Activated CD4-positive, CD25-positive, alpha-beta regulatory T cell treated with anti-CD3 and anti-CD28 coated beads, Interleukin-2, amount 50 U/mL, for 72 hours (primary cell): ENCODE data around the gene HIC2.
"Not testable (repeated sequence)": the region's sequence is repeated elsewhere in the genome, so short reads cannot be mapped to it uniquely, and the experiment has no call there.

ENCODE experiments used
- DNase-seq: peaks from one replicate; pipeline ENCODE4 v3.0.0; 2021

HIC2 gene

DNA sequence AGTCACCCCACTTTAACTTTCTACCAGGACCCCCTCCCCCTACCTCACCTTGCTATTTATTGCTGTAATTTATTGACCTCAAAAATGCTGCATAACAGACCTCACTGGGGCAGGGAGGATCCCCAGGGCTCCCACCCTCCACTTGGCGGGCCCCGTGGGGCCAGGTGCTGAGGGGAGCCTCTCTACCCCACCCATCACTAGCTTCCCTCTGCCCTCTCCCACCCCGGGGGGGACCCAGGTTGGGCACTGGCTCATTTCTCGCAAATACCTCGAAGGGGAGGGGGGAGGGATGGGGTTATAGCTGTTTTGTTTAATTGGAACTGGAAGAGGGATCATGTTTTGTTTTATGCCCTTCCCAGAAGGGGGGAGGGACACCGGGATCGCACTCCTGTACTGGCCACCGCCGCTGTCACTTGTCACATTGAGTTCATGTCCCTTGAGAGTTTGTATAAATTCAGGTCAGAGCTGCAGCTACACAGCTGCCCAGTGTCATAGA lies 33.7 kb downstream of the HIC2 start:
- DNase-seq = no peak

GRCh38 chr22:21451545-21452520 lies 34.7 kb downstream of the HIC2 start:
- peak; percentile 3 for DNase-seq

GRCh38 chr22:21452666-21453065 lies 35.5 kb downstream of the HIC2 start:
- peak; percentile 9 for DNase-seq

- DNase-seq = not testable (repeated sequence)
These were observed 37.8 kb downstream of the HIC2 start for GRCh38 chr22:21454998-21455333.

GRCh38 chr22:21455334-21456089 lies 38.3 kb downstream of the HIC2 start:
- DNase-seq = no peak

DNA sequence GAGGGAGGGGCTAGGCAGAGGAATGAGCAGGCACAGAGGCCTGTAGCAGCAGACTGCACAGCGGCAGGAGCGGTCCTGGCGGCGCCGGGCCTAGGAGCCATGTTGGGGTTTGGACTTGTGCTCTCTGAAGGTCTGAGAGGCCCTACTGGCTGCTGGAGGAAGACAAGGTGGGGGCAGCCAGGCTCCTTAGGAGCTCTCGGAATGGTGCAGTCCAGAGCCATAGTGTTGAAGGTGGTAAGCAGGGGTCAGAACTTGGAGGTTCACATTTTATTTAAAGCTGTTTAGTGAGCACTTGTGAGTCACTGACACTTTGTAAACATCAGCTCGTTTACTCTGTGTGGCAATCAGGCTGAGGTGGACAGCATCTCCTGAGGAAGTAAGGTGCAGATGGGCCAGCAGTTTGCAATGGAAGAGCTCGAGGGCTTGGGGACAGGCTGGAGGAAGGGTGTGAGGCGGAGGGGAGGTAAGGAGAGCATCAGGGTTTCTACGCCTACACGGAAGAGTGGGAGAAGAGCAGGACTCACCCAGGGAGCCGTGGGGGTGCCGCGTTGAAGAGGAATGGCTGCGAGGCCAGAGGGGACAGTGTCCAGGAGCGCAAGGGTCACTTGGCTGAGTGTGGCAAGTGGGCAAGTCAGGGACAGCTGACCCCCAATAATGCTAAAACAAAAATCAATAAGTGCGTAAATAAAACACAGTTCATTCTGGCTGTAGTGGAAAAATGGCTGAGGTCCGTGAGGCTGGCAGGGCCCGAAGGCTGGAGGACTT lies 40.0 kb downstream of the HIC2 start:
- no peak for DNase-seq

- DNase-seq = not testable (repeated sequence)
These were observed 45.5 kb downstream of the HIC2 start for GRCh38 chr22:21462672-21463071.

GRCh38 chr22:21467337-21468193 lies 50.4 kb downstream of the HIC2 start, which contains the start of gene TMEM191C:
TMEM191C (plus strand) TSS chr22:21467387; CDS start chr22:21467460, 73 bp downstream.
- not testable (repeated sequence) for DNase-seq

DNA sequence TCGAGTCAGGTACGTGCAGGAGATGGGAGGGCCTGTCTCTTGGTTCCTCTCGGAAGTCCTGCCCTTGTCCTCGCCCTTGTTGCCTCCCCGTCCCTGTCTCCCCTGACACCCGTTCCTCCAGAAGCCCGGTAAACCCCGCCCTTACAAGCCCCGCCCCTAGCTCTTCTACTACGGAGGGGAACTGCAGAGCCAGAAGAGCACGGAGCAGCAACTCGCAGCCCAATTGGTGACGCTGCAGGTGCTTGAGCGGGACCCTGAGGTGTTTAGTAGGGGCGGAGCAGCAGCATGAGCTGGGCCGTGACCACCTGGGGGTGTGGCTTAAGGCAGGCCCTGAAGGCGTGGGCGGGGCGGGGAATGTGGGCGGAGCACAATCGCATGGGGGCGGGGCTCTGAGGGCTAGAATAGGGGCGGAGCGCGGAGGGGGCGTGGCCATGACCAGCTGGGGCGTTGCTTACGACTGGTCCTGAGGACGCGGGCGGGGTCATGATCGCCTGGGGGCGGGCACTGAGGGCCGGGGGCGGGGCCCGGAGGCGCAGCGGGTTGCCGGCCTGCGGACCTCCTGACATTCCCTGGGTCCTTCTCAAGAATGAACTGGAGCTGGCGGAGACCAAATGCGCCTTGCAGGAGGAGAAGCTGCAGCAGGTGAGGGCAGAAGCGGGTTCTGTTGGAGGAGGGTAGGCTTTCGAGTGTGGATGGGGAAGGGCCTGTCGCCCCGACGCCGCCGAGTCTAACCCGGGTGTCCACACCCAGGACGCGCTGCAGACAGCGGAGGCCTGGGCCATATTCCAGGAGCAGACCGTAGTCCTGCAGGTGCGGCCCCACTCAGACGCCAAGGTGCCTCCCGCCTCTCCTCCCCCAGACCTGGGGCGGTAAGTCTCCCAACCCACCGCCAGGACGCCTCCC lies 51.3 kb downstream of the HIC2 start:
- DNase-seq = peak; percentile 87

GRCh38 chr22:21469097-21469994 lies 52.2 kb downstream of the HIC2 start:
- DNase-seq = not testable (repeated sequence)

DNA sequence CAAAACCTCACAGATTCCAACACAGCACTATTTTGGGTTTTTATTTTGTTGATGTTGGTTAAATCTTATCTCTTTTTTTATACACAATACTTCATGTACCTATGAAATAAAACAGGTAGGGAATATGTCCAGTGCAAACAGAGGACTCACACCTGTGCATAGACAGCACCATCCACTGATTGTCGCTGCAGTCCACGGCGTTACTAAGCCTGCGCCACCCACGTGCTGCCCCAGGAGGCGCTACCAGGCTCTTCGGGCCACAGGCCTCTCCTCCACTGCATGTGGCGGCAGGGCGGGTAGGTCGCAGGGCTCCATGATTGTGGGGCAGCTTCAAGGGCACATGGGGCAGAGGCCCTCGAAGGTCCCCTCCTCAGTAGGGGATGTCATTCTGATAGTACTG lies 55.8 kb downstream of the HIC2 start:
- DNase-seq = not testable (repeated sequence)

GRCh38 chr22:21473664-21474063 lies 56.5 kb downstream of the HIC2 start:
- not testable (repeated sequence) for DNase-seq

DNA sequence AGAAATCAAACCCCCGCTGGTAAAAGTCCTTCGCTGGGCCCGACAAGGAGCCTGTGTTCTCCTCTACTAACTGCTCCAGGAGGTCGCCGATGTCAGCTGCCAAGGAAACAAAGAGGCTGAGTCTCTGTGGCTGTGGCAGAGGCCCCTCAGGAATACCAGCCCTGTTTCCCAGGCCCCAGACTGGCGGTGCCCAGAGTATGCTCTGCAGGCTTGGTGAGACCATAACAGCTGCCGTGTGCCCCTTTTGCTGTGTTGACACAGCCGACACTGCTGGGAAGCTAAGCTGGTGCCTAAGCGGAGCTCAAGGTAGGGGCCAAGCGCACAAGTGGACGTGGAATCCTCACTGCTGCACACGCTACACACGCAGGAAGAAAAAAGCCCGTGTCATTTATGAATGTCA lies 66.9 kb downstream of the HIC2 start:
- not testable (repeated sequence) for DNase-seq

DNA sequence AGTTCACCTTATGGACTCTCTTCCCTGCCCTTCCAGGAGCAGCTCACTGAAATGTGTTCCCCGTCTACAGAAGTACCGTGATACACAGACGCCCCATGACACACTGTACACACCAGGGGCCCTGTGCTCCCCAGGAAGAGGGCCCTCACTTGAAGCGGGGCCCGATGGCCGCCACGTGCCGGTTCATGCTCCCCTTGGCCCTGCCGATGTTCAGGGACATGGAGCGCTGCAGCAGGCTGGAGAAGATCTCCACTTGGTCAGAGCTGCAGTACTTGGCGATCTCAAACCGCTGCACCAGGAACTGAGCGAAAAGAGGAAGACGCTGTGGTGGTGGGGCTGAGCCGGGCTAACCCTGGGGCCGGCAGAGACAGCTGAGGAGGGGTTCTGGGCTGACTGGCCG lies 70.6 kb downstream of the HIC2 start:
- not testable (repeated sequence) for DNase-seq

DNA sequence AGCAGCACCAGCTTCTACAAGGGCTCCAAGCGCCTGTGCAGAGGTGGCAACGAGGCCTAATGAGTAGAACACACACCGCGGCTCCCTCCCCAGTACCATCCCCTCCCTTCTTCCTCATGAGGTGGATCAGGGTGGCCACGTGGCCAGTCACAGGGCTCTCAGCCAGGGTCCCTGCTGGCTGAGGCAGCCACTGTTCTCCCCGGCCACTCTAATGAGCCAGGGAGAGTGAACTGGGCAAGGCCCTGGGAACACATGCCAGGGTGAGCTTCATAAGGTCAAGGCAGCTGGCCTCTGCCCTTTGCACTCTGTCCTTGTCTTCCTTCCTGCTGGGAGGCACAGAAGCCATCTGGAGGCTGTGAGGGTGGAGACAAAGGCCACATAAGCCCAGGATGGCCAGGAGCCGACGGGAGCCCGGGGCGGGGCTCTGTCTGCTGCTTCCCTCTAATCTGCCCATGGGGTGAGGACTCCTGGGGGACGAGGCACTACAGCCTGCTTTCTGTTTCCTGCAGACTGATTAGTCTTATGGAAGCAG lies 72.0 kb downstream of the HIC2 start:
- not testable (repeated sequence) for DNase-seq

GRCh38 chr22:21490556-21490955 lies 73.4 kb downstream of the HIC2 start:
- not testable (repeated sequence) for DNase-seq

GRCh38 chr22:21492271-21492670 lies 75.1 kb downstream of the HIC2 start:
- not testable (repeated sequence) for DNase-seq

DNA sequence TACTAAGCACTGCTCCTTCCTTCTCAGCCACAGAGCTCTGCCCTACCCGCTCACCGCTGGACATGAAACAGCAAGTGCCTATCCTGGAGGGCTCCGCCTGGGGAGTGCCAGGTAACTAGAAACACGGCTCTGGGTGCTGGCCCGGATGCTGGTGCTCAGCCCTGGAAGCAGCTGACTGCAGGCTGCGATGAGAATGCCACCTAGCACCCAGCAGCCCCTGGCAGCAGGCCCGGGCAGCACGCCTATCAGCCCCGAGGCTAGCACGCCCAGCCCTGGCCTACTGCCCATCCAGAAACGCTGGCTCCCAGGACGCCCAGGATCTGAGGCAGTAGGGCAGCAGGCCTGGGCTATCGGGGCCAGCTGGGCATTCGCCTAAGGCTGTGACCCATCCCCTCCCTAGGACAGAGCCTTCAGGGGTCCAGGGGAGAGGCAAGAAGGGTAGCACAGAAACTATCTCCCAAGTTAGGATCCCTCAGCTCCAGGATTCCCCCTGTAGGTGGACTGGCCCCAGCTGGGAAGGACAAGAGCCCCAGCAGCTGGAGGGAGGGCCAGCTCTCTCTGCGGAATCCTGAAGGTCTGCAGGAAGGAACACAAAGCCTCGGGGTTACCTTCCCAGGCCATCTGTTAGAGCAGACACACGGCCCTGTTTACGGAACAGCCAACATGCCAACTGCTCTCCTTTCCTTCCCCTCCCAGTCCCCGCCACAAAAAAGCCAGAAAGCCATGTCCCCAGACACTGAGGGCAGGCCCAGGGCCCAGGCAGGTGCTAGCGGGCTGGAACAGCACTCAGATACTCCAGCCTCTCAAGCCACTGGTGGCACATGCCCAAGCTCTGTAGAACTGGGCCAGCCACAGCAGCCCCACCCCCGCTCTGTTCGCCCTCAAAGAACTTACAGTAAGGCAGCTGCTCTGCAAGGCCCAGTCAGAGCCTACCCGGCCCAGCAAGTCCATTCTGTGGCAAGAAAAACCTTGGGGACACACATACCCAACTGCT lies 76.9 kb downstream of the HIC2 start:
- not testable (repeated sequence) for DNase-seq
